ENCODE results near the gene LRRTM4.
"Not testable (repeated sequence)": the region's sequence is repeated elsewhere in the genome, so short reads cannot be mapped to it uniquely, and the experiment has no call there.

The LRRTM4 gene

DNA sequence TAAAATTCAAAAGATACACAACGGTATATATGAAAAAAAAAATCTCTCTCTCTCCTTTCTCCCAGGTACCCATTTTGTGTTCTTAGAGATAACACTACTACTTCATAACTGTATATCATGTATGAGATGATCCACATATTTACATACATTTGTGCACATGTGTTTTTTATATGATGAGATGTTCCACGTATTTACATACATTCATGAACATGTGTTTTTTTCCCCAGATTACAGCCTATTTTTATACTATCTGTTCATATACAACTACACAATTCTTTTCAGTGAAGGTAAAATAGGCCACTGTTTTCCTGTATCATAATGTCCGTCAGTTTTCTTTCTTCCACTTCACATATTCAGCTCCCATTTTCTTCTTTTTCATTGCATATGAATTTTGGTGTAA is 808.9 kb downstream of the LRRTM4 start:
- DNase-seq: no peak

DNA sequence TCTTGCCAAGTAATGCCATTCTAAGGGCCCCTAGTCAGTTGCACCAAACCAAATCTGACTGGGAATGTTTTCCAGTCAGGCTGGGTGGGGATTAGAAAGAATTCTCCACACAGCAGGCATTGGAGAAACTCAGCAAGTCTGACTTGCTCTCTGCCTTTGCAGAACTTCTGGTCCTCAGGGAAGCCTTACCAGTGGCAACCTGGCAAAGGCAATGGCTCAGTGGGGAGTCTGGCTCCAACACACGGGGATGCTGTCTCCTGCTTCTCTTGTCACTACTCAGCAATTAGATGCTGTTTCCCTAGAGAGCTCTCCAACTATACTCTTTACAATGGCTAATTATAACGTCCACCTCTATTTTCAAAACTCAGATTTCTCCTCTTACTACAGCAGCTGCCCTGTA is 810.7 kb downstream of the LRRTM4 start:
- no peak for DNase-seq

DNA sequence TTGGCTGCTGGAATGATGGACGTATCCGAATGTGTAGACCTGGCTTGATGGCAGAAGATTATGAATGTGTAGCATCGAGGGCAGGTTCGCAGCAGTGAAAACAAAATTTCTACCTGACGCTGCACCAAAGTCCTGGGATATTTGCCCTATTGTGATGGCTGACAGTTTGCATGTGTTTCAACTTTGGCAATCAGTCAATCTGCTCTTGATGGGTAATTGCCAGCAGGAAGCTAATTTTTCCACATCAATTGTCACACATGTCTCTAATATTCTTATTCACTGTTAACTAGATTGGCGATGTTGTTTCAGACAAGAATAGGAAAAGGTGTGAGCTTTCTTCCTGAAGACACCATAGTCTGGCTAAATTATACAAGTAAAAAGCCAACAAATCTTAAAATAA is 821.3 kb downstream of the LRRTM4 start:
- no peak for DNase-seq

DNA sequence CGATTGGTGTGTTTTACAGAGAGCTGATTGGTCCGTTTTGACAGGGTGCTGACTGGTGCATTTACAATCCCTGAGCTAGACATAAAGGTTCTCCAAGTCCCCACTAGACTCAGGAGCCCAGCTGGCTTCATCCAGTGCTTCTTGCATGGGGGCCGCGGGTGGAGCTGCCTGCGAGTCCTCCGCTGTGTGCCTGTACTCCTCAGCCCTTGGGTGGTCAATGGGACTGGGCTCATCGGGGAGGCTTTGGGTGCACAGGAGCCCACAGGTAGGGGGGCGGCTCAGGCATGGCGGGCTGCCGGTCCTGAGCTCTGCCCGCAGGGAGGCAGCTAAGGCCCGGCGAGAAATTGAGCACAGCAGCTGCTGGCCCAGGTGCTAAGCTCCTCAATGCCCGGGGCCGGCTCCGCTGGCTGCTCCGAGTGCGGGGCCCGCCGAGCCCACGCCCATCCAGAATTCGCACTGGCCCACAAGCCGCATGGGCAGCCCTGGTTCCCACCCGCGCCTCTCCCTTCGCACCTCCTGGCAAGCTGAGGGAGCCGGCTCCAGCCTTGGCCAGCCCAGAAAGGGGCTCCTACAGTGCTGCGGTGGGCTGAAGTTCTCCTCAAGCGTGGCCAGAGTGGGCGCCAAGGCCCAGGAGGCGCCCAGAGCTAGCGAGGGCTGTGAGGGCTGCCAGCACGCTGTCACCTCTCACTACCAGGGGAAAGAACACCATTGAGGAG is 824.0 kb downstream of the LRRTM4 start:
- DNase-seq: not testable (repeated sequence)

Measured in T-helper 9 cell (primary cell).